ENCODE results near the gene DEFB128.

DNA sequence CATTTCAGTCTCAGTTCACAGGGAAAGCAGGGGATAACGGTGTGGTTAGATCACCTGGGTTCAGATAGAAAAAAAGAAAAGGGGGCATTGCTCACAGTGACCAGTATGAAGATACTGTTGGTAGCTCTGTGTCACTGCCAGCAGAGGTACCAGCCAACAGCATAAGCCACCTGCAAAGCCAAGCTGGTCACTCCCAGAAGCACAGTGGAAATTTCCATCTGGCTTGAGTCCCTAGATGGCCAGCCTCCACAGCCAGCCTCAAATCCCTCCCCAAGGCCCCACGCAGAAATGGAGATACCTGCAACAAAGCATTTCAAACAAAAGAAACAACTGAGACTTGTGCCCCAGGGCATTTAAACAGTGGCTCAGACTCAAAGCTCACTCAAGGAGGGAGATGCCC is 20.6 kb downstream of the DEFB128 start:
- TF ChIP-seq, protein P1, sequence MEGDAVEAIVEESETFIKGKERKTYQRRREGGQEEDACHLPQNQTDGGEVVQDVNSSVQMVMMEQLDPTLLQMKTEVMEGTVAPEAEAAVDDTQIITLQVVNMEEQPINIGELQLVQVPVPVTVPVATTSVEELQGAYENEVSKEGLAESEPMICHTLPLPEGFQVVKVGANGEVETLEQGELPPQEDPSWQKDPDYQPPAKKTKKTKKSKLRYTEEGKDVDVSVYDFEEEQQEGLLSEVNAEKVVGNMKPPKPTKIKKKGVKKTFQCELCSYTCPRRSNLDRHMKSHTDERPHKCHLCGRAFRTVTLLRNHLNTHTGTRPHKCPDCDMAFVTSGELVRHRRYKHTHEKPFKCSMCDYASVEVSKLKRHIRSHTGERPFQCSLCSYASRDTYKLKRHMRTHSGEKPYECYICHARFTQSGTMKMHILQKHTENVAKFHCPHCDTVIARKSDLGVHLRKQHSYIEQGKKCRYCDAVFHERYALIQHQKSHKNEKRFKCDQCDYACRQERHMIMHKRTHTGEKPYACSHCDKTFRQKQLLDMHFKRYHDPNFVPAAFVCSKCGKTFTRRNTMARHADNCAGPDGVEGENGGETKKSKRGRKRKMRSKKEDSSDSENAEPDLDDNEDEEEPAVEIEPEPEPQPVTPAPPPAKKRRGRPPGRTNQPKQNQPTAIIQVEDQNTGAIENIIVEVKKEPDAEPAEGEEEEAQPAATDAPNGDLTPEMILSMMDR (IDR thresholded peaks at IDR 0.05; ENCODE audit: low read depth, low read length, poor library complexity, severe bottlenecking): no peak
- TF ChIP-seq EZH2phosphoT487 (IDR thresholded peaks at IDR 0.05; ENCODE audit: borderline replicate concordance, low read length): no peak

All from DOHH2 (cell line).